Lower lobe of right lung (tissue), 2 donors: ENCODE data around the gene NOX4. TPM values are rescaled to one million over a fixed set of nuclear protein-coding genes. Genes with fewer than 3 reads are reported as not detected.

Experiments
- ATAC-seq, 2 donors: fragments of 200-7000 bp; cut with Tn5 transposase; one replicate each; pipeline ENCODE4 v1.9.1; 2020 to 2022; ENCODE audit warnings: mild to moderate bottlenecking in 2 of 2, moderate library complexity in 2 of 2
- DNase-seq: peaks from one replicate; pipeline ENCODE4 v3.0.0-alpha.2; 2020
- H3K27ac ChIP-seq: fragments of 200-600 bp; one replicate; pipeline ENCODE4 v1.8.0; 2022
- H3K27me3 ChIP-seq: fragments of 200-600 bp; one replicate; pipeline ENCODE4 v1.8.0; 2022; ENCODE audit warnings: low read depth
- H3K36me3 ChIP-seq: fragments of 200-600 bp; one replicate; pipeline ENCODE4 v1.8.0; 2022; ENCODE audit warnings: mild to moderate bottlenecking
- H3K4me1 ChIP-seq: fragments of 200-600 bp; one replicate; pipeline ENCODE4 v1.8.0; 2022
- H3K4me3 ChIP-seq: fragments of 200-600 bp; one replicate; pipeline ENCODE4 v1.8.0; 2022; ENCODE audit warnings: mild to moderate bottlenecking
- H3K9me3 ChIP-seq: fragments of 200-600 bp; one replicate; pipeline ENCODE4 v1.8.0; 2022
- CTCF ChIP-seq: fragments of 200-600 bp; IDR thresholded peaks from one replicate; pipeline ENCODE4 v1.8.0; 2022; ENCODE audit warnings: antibody characterized with exemption, mild to moderate bottlenecking
- intact Hi-C: fragments of 100-400 bp; cut with DNase I; formaldehyde crosslinking; loops from one replicate; pipeline ENCODE4 v1.11.0; 2022
- total RNA-seq: library from RNA; stranded (reverse); fragmentation: NEBNext Ultra II Directional; extraction: Animal tissue kit (Norgen Biotek cat#: 25700); gene quantifications from one replicate; pipeline ENCODE4 v1.2.1, GENCODE V29; 2021
- donor health status: DM: no; HTN: yes; CAD: no; lungs with severe emphysema.

Gene NOX4
- total RNA-seq, 1 donor from 2014 or later, result 4.3 TPM

- Histone ChIP-seq H3K36me3 (no peaks in the 10 kb centered on the region), H3K9me3 (no peaks in the 10 kb centered on the region), H3K4me3 (no peak overlapping the region), H3K27me3 (no peaks in the 10 kb centered on the region), H3K27ac (no peak overlapping the region), H3K4me1 (no peaks in the 10 kb centered on the region)
- DNase-seq (no peak), ATAC-seq (no peak)
- intact Hi-C loops, result no loop called here
- no peak for TF ChIP-seq CTCF
Measured at GRCh38 chr11:89504270-89504669, 13.1 kb upstream of the NOX4 start.

GRCh38 chr11:89503422-89503821 is 12.2 kb upstream of the NOX4 start:
- ATAC-seq, result no peak
- intact Hi-C loops, result no loop called here
- no peak overlapping the region for H3K4me3 ChIP-seq

GRCh38 chr11:89502301-89502700 is 11.1 kb upstream of the NOX4 start:
- Histone ChIP-seq H3K4me1 (no peaks in the 10 kb centered on the region), H3K27ac (no peak overlapping the region), H3K9me3 (no peaks in the 10 kb centered on the region), H3K27me3 (no peaks in the 10 kb centered on the region), H3K36me3 (no peaks in the 10 kb centered on the region), H3K4me3 (no peak overlapping the region)
- TF ChIP-seq CTCF, result no peak
- no peak for ATAC-seq
- intact Hi-C loops, result no loop called here
- no peak for DNase-seq

More at GRCh38 chr11:89503422-89503821, 12.2 kb upstream of the NOX4 start:
- H3K36me3 ChIP-seq, result no peaks in the 10 kb centered on the region
- H3K27ac ChIP-seq, result no peak overlapping the region
- no peaks in the 10 kb centered on the region for H3K4me1 ChIP-seq
- no peaks in the 10 kb centered on the region for H3K27me3 ChIP-seq
- H3K9me3 ChIP-seq, result no peaks in the 10 kb centered on the region
- no peak for DNase-seq
- no peak for TF ChIP-seq CTCF

GRCh38 chr11:89500336-89500735 is 9.2 kb upstream of the NOX4 start:
- Histone ChIP-seq H3K27me3 (no peaks in the 10 kb centered on the region), H3K36me3 (no peaks in the 10 kb centered on the region), H3K4me1 (no peaks in the 10 kb centered on the region), H3K4me3 (no peak overlapping the region), H3K9me3 (no peaks in the 10 kb centered on the region), H3K27ac (no peak overlapping the region)
- TF ChIP-seq CTCF, result no peak
- ATAC-seq (no peak), DNase-seq (no peak)
- intact Hi-C loops, result no loop called here

GRCh38 chr11:89498845-89499448 is 7.8 kb upstream of the NOX4 start:
- Histone ChIP-seq H3K4me3 (no peak overlapping the region), H3K9me3 (no peaks in the 10 kb centered on the region), H3K4me1 (no peaks in the 10 kb centered on the region), H3K27ac (no peak overlapping the region), H3K27me3 (no peaks in the 10 kb centered on the region), H3K36me3 (no peaks in the 10 kb centered on the region)
- intact Hi-C loops, result no loop called here
- no peak for TF ChIP-seq CTCF
- ATAC-seq, result no peak
- no peak for DNase-seq

- H3K27ac ChIP-seq, result no peak overlapping the region
- DNase-seq, result no peak
- intact Hi-C loops, result no loop called here
- peak; percentile 65 to 78 for ATAC-seq
- no peaks in the 10 kb centered on the region for H3K4me1 ChIP-seq
- H3K36me3 ChIP-seq, result no peaks in the 10 kb centered on the region
- H3K27me3 ChIP-seq, result no peaks in the 10 kb centered on the region
- H3K4me3 ChIP-seq, result no peak overlapping the region
- H3K9me3 ChIP-seq, result no peaks in the 10 kb centered on the region
- TF ChIP-seq CTCF, result no peak
Measured at GRCh38 chr11:89495951-89496350, 4.8 kb upstream of the NOX4 start.
